H1 (cell line): ENCODE data around the gene GMPR. TPM values are rescaled to one million over a fixed set of nuclear protein-coding genes. Genes with fewer than 3 reads are reported as not detected.

Source experiments
- CTCF ChIA-PET: fragments of 300-600 bp; sonication (Branson Sonifier 250); formaldehyde crosslinking; loops from one replicate; lab custom pipeline; 2021; ENCODE audit not compliant: partially characterized antibody; lab: Charles Lee
- POLR2A ChIA-PET: fragments of 300-600 bp; sonication (Branson Sonifier 250); formaldehyde crosslinking; loops from one replicate; lab custom pipeline; 2021; ENCODE audit warnings: inconsistent platforms; ENCODE audit not compliant: partially characterized antibody; lab: Charles Lee
- DNase-seq, 2 experiments: peaks; one replicate each; pipeline versions ENCODE4 v3.0.0 to v3.0.0-alpha.2; 2010 to 2022; ENCODE audit warnings: low spot score in 2 of 2, low read depth in 1 of 2, mixed read lengths in 1 of 2
- FAIRE-seq: peaks from 2 replicates; lab custom pipeline; 2011; peaks lifted over from hg19 to GRCh38; lab: Jason Lieb, UNC
- H2AFZ ChIP-seq: 2 replicates; pipeline ENCODE4 v1.8.1; 2012; ENCODE audit warnings: low read length, inconsistent platforms
- H2AK5ac ChIP-seq: 2 replicates; pipeline ENCODE4 v1.6.1; 2013; ENCODE audit warnings: low read depth, low read length
- H2BK120ac ChIP-seq: replicated peaks from 2 replicates; pipeline ENCODE3; 2013; ENCODE audit warnings: low read depth, low read length, inconsistent platforms
- H2BK12ac ChIP-seq: 2 replicates; pipeline ENCODE4 v1.6.1; 2013; ENCODE audit warnings: low read depth, low read length
- H2BK15ac ChIP-seq: 2 replicates; pipeline ENCODE4 v1.6.1; 2013; ENCODE audit warnings: low read length
- H2BK20ac ChIP-seq: 2 replicates; pipeline ENCODE4 v1.6.1; 2013; ENCODE audit warnings: low read length
- H2BK5ac ChIP-seq: 2 replicates; pipeline ENCODE4 v1.6.1; 2013; ENCODE audit warnings: low read depth, low read length
- H3K14ac ChIP-seq: 2 replicates; pipeline ENCODE4 v1.6.1; 2013; ENCODE audit warnings: inconsistent platforms; ENCODE audit not compliant: insufficient read length
- H3K18ac ChIP-seq: 2 replicates; pipeline ENCODE4 v1.6.1; 2013; ENCODE audit warnings: low read length; ENCODE audit errors: extremely low read depth
- H3K23ac ChIP-seq: 2 replicates; pipeline ENCODE4 v1.6.1; 2013; ENCODE audit warnings: inconsistent platforms; ENCODE audit not compliant: insufficient read length
- H3K23me2 ChIP-seq: 2 replicates; pipeline ENCODE4 v1.6.1; 2013; ENCODE audit warnings: low read depth, low read length
- H3K27ac ChIP-seq: 2 replicates; pipeline ENCODE4 v1.6.1; 2011; ENCODE audit warnings: low read depth, low read length, inconsistent platforms
- H3K27me3 ChIP-seq, 4 experiments: replicated peaks in 1 of 4; 1 replicate in 1 of 4; 2 replicates in 3 of 4; pipeline versions ENCODE4 v1.6.1 to v1.8.1; 2011 to 2013; ENCODE audit warnings: low read length in 3 of 4, mild to moderate bottlenecking in 3 of 4, inconsistent platforms in 2 of 4, mixed read lengths in 2 of 4, moderate library complexity in 1 of 4; ENCODE audit not compliant: control insufficient read depth in 3 of 4, insufficient read depth in 3 of 4; ENCODE audit errors: extremely low read depth in 1 of 4
- H3K36me3 ChIP-seq, 4 experiments: 2 replicates each; pipeline versions ENCODE4 v1.6.1 to v1.8.1; 2011 to 2013; ENCODE audit warnings: mild to moderate bottlenecking in 4 of 4, low read length in 3 of 4, moderate library complexity in 2 of 4, control low read depth in 1 of 4, inconsistent platforms in 1 of 4; ENCODE audit not compliant: insufficient read depth in 4 of 4, control insufficient read depth in 2 of 4
- H3K4ac ChIP-seq: replicated peaks from 2 replicates; pipeline ENCODE3; 2013; ENCODE audit warnings: low read length, low read depth, mixed read lengths, inconsistent platforms; ENCODE audit not compliant: insufficient read length
- H3K4me1 ChIP-seq, 4 experiments: replicated peaks in 1 of 4; 1 replicate in 1 of 4; 2 replicates in 3 of 4; pipeline versions ENCODE4 v1.6.1 to v1.8.1; 2011 to 2013; ENCODE audit warnings: low read length in 3 of 4, inconsistent platforms in 2 of 4, mixed read lengths in 1 of 4; ENCODE audit not compliant: insufficient read depth in 4 of 4, control insufficient read depth in 3 of 4
- H3K4me2 ChIP-seq, 2 experiments: 2 replicates each; pipeline versions ENCODE4 v1.6.1 to v1.8.1; 2011 to 2013; ENCODE audit warnings: low read depth in 2 of 2, low read length in 2 of 2, control low read depth in 1 of 2, inconsistent platforms in 1 of 2, mild to moderate bottlenecking in 1 of 2; ENCODE audit not compliant: insufficient read depth in 1 of 2
- H3K4me3 ChIP-seq, 4 experiments: fragments of 200-600, 300-600 bp in 1 of 4; sonication (generic), shearing (Covaris generic), sonication (Bioruptor Twin) in 1 of 4; 2 replicates each; pipeline versions ENCODE4 v1.5.1 to v1.8.1; 2011 to 2016; ENCODE audit warnings: low read length in 4 of 4, low read depth in 3 of 4, control low read depth in 2 of 4, inconsistent platforms in 2 of 4, mild to moderate bottlenecking in 2 of 4, mixed read lengths in 1 of 4, moderate library complexity in 1 of 4; ENCODE audit not compliant: insufficient read depth in 2 of 4; ENCODE audit errors: extremely low read depth in 1 of 4
- H3K56ac ChIP-seq: replicated peaks from 2 replicates; pipeline ENCODE3; 2013; ENCODE audit warnings: low read depth, mild to moderate bottlenecking, mixed read lengths, low read length, inconsistent platforms; ENCODE audit not compliant: insufficient read length
- H3K79me1 ChIP-seq: 2 replicates; pipeline ENCODE4 v1.6.1; 2013; ENCODE audit warnings: low read depth, low read length, control low read depth
- H3K79me2 ChIP-seq, 2 experiments: 2 replicates each; pipeline versions ENCODE4 v1.6.1 to v1.8.1; 2012 to 2013; ENCODE audit warnings: low read length in 2 of 2, mild to moderate bottlenecking in 2 of 2, inconsistent platforms in 1 of 2; ENCODE audit not compliant: insufficient read depth in 2 of 2, control insufficient read depth in 1 of 2
- H3K9ac ChIP-seq, 4 experiments: replicated peaks in 1 of 4; 1 replicate in 1 of 4; 2 replicates in 3 of 4; pipeline versions ENCODE4 v1.6.1 to v1.8.1; 2011 to 2013; ENCODE audit warnings: low read depth in 3 of 4, low read length in 3 of 4, control low read depth in 2 of 4, mild to moderate bottlenecking in 2 of 4, moderate library complexity in 2 of 4, inconsistent platforms in 1 of 4; ENCODE audit errors: extremely low read depth in 1 of 4
- H3K9me3 ChIP-seq, 2 experiments: 2 replicates each; pipeline versions ENCODE4 v1.6.1 to v1.8.1; 2012 to 2013; ENCODE audit warnings: mild to moderate bottlenecking in 2 of 2, moderate library complexity in 2 of 2, control low read depth in 1 of 2, inconsistent platforms in 1 of 2, low read depth in 1 of 2, low read length in 1 of 2, mixed read lengths in 1 of 2; ENCODE audit not compliant: insufficient read depth in 2 of 2
- H4K20me1 ChIP-seq, 2 experiments: replicated peaks in 1 of 2; 2 replicates each; pipeline versions ENCODE3 to v1.8.1; 2011 to 2013; ENCODE audit warnings: inconsistent platforms in 2 of 2, low read length in 2 of 2, mild to moderate bottlenecking in 1 of 2; ENCODE audit not compliant: insufficient read depth in 2 of 2, control insufficient read depth in 1 of 2
- H4K5ac ChIP-seq: 2 replicates; pipeline ENCODE4 v1.6.1; 2013; ENCODE audit warnings: low read length, low read depth, mixed read lengths, inconsistent platforms; ENCODE audit not compliant: insufficient read length
- H4K8ac ChIP-seq: 2 replicates; pipeline ENCODE4 v1.8.0; 2013; ENCODE audit warnings: mild to moderate bottlenecking, moderate library complexity, low read length, inconsistent platforms; ENCODE audit not compliant: insufficient read depth; ENCODE audit errors: extremely low read depth
- H4K91ac ChIP-seq: replicated peaks from 2 replicates; pipeline ENCODE3; 2013; ENCODE audit warnings: low read length, mixed read lengths, inconsistent platforms; ENCODE audit not compliant: insufficient read length
- BCL11A ChIP-seq, 2 experiments: IDR thresholded peaks; one replicate each; pipeline ENCODE4 v1.6.1; 2011; ENCODE audit warnings: low read depth in 2 of 2, low read length in 2 of 2, mild to moderate bottlenecking in 2 of 2
- BRCA1 ChIP-seq: IDR thresholded peaks from 2 replicates; pipeline ENCODE4 v1.6.1; 2012; ENCODE audit warnings: low read depth, low read length, improper control_type of control experiment
- CBX5 ChIP-seq: fragments of 300-800, 300-1000 bp; sonication (generic); IDR thresholded peaks from 2 replicates; pipeline ENCODE4 v1.7.1; 2016; ENCODE audit warnings: antibody characterized with exemption, low read length, low read depth
- CBX8 ChIP-seq: fragments of 300-800, 300-1000 bp; sonication (generic); IDR thresholded peaks from 2 replicates; pipeline ENCODE4 v1.7.1; 2016; ENCODE audit warnings: low read depth, low read length, borderline replicate concordance
- CHD2 ChIP-seq: IDR thresholded peaks from 2 replicates; pipeline ENCODE4 v1.6.1; 2012; ENCODE audit warnings: low read length, improper control_type of control experiment
- CREB1 ChIP-seq: IDR thresholded peaks from 2 replicates; pipeline ENCODE4 v1.6.1; 2012; ENCODE audit warnings: inconsistent platforms
- RFX5 ChIP-seq: IDR thresholded peaks from 2 replicates; pipeline ENCODE4 v1.6.1; 2011; ENCODE audit warnings: low read depth, low read length, improper control_type of control experiment, borderline replicate concordance
- TBP ChIP-seq: IDR thresholded peaks from 2 replicates; pipeline ENCODE4 v1.6.1; 2011; ENCODE audit warnings: low read depth, low read length, improper control_type of control experiment
- WGBS, 2 experiments: shearing (Covaris generic) in 1 of 2; methylation state at CpG; one replicate each; pipeline versions ENCODE4 v1.1.6 to v1.1.7; 2013 to 2015; ENCODE audit warnings: low lambda C conversion rate in 2 of 2, mixed read lengths in 2 of 2, inconsistent platforms in 1 of 2, low coverage in 1 of 2, missing lambda C conversion rate in 1 of 2; ENCODE audit not compliant: insufficient replicate concordance in 2 of 2, insufficient coverage in 1 of 2, insufficient read length in 1 of 2; ENCODE audit errors: extremely low coverage in 1 of 2, missing lambda C conversion rate in 1 of 2; 5-methylcytosine and 5-hydroxymethylcytosine counted together
- polyA plus RNA-seq, 7 experiments: library from polyadenylated mRNA; depleted of rRNA in 3 of 7; stranded (reverse) in 5 of 7; unstranded in 2 of 7; fragments of >200 nt in 5 of 7; fragments of 200-250 nt in 2 of 7; gene quantifications; 1 replicate in 5 of 7; 2 replicates in 1 of 7; 4 replicates in 1 of 7; pipeline versions ENCODE4 v1.2.1 to v1.2.3, GENCODE V29; 2011 to 2013; ENCODE audit warnings: missing spikeins in 2 of 7, mixed read lengths in 2 of 7
- total RNA-seq: library from RNA; stranded (reverse); fragmentation: NEBNext Ultra II Directional; extraction: Animal tissue kit (Norgen Biotek cat#: 25700); gene quantifications from 2 replicates; pipeline ENCODE4 v1.2.1, GENCODE V29; 2021
- TF ChIP-seq, protein P1 (sequence below), 3 experiments: IDR thresholded peaks; 1 replicate in 2 of 3; 2 replicates in 1 of 3; pipeline versions ENCODE4 v1.5.1 to v1.6.1; 2011; ENCODE audit warnings: low read length in 3 of 3, mild to moderate bottlenecking in 3 of 3, inconsistent platforms in 2 of 3, low read depth in 1 of 3, moderate library complexity in 1 of 3; ENCODE audit not compliant: insufficient read depth in 1 of 3; ENCODE audit errors: control extremely low read depth in 1 of 3
- TF ChIP-seq, protein P2 (sequence below): IDR thresholded peaks from 2 replicates; pipeline ENCODE4 v1.6.1; 2011; ENCODE audit warnings: low read depth, mild to moderate bottlenecking, low read length; ENCODE audit not compliant: insufficient read depth

Gene GMPR
- total and polyA plus RNA-seq, 2 of the 8 experiments (the other 6 are each of a cell fraction or from before 2014, with no cell fraction given): 0.99 to 1.2 TPM

- DNase-seq (no peak), FAIRE-seq (no peak)
- 85% methylated on average over 14 of the region's 14 CpGs; no CpG with 5 or more reads in 1 of the 2 experiments for WGBS, 2 experiments
- H3K4me3 ChIP-seq: no peak overlapping the region
- no peak overlapping the region for H3K23ac ChIP-seq
- H3K27ac ChIP-seq: no peak overlapping the region
- no peaks in the 10 kb centered on the region for H3K4me1 ChIP-seq
- no peak overlapping the region for H2BK5ac ChIP-seq
- no peak overlapping the region for H4K8ac ChIP-seq
- H3K27me3 ChIP-seq: no peaks in the 10 kb centered on the region
- no peak overlapping the region for H3K9ac ChIP-seq
- H4K20me1 ChIP-seq: no peaks in the 10 kb centered on the region
- H3K4ac ChIP-seq: no peak overlapping the region
- no peak overlapping the region for H3K4me2 ChIP-seq
- no peak overlapping the region for H2AK5ac ChIP-seq
- POLR2A ChIA-PET: interaction anchor here (0.7 to 1.2 kb wide), 3 partner anchors 10 to 275 kb away, joined by 3 to 4 read pairs (median 3); no protein-coding TSS in a partner anchor
- no peak overlapping the region for H2BK20ac ChIP-seq
- H2BK120ac ChIP-seq: no peak overlapping the region
- no peak overlapping the region for H4K91ac ChIP-seq
- no peak overlapping the region for H3K18ac ChIP-seq
- H4K5ac ChIP-seq: no peak overlapping the region
- H3K79me2 ChIP-seq: no peaks in the 10 kb centered on the region
- no peaks in the 10 kb centered on the region for H3K36me3 ChIP-seq
- H2BK12ac ChIP-seq: no peak overlapping the region
- CTCF ChIA-PET: interaction anchor here (0.8 to 2.4 kb wide), 5 partner anchors 9 to 505 kb away, joined by 3 to 14 read pairs (median 4); no protein-coding TSS in a partner anchor
- no peaks in the 10 kb centered on the region for H3K23me2 ChIP-seq
- no peak overlapping the region for H2BK15ac ChIP-seq
- no peaks in the 10 kb centered on the region for H3K79me1 ChIP-seq
- H3K56ac ChIP-seq: no peak overlapping the region
- no peak overlapping the region for H3K14ac ChIP-seq
- H2AFZ ChIP-seq: peak overlapping the region; percentile 70; the same call in 1 of the 2 replicates
- no peaks in the 10 kb centered on the region for H3K9me3 ChIP-seq
- no peak for TF ChIP-seq CBX5
- no peak for TF ChIP-seq CHD2
- TF ChIP-seq, protein P1, sequence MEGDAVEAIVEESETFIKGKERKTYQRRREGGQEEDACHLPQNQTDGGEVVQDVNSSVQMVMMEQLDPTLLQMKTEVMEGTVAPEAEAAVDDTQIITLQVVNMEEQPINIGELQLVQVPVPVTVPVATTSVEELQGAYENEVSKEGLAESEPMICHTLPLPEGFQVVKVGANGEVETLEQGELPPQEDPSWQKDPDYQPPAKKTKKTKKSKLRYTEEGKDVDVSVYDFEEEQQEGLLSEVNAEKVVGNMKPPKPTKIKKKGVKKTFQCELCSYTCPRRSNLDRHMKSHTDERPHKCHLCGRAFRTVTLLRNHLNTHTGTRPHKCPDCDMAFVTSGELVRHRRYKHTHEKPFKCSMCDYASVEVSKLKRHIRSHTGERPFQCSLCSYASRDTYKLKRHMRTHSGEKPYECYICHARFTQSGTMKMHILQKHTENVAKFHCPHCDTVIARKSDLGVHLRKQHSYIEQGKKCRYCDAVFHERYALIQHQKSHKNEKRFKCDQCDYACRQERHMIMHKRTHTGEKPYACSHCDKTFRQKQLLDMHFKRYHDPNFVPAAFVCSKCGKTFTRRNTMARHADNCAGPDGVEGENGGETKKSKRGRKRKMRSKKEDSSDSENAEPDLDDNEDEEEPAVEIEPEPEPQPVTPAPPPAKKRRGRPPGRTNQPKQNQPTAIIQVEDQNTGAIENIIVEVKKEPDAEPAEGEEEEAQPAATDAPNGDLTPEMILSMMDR (IDR thresholded peaks at IDR 0.05; ENCODE audit: control extremely low read depth in 1 of 3, insufficient read depth in 1 of 3, low read depth in 1 of 3, low read length in 3 of 3): no peak
- TF ChIP-seq CREB1: no peak
- no peak for TF ChIP-seq RFX5
- TF ChIP-seq BCL11A (IDR thresholded peaks at IDR 0.05; ENCODE audit: low read depth in 2 of 2, low read length in 2 of 2): no peak
- no peak for TF ChIP-seq CBX8
- TF ChIP-seq TBP: no peak
- TF ChIP-seq BRCA1: no peak
- TF ChIP-seq, protein P2, sequence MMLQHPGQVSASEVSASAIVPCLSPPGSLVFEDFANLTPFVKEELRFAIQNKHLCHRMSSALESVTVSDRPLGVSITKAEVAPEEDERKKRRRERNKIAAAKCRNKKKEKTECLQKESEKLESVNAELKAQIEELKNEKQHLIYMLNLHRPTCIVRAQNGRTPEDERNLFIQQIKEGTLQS: no peak
Measured at GRCh38 chr6:16196260-16196983, 42.0 kb upstream of the GMPR start.
